Suppressor macrophage (primary cell): ENCODE results near the gene L3MBTL2.

Source experiments
- DNase-seq, 4 experiments: peaks; one replicate each; pipeline ENCODE4 v3.0.0-alpha.2; 2020 to 2022

The L3MBTL2 gene

GRCh38 chr22:41274856-41275255 is 69.7 kb downstream of the L3MBTL2 start:
- no peak for DNase-seq

- DNase-seq, result no peak
These were observed 75.0 kb downstream of the L3MBTL2 start for GRCh38 chr22:41280065-41280464.

- no peak for DNase-seq
These were observed 75.7 kb downstream of the L3MBTL2 start for GRCh38 chr22:41280854-41281253.
